Measurements from ENCODE around the gene SLC16A5.

SLC16A5 gene

DNA sequence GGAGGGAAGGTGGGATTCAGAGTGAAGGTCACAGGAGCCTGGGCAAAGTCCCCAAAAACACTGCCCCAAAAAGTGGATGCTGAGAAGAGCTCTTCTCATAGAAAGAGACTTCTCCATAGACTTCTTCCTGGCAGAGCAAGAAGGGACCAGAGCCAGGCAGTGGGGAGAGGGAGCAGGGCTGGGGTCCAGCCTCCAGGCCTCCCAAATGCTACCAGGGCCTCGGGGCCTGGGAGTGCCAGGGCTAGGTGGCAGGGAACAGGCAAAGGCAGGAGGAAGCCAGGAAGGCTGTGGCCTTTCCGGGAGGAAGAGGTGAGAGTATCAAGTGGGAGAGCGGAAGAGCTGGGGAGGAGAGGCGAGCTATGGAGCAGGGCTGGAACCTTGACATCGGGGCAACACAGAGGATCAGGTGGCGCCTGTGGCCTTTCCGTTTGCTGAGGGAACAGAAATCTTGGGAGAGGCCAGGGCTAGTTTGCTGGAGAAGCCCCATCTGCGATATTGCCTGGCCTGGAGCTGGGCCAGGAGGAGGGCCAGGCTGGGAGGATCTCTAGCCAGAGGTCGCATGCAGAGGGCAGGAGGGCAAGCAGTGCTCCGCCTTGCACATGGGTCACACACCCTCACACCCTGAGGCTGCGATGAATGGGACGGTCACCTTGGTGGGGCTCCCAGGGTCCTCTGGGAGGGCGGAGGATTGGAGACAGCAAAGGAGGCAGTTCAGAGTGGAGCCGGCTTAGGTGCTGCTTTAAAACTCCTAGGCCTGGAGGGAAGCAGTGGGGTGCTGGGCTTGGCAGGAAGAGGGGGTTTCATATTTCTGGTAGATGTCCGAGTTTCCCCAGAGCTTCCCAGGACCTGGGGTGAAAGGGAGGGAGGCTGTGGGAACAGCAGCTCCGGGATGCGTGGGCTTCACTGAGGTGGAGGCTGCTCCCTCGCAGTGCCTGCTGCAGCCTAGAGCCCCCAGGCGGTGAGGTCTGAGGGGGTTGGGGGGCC is 3.4 kb downstream of the SLC16A5 start:
- no peak overlapping the region for H3K4me3 ChIP-seq (ENCODE audit: low read depth, low read length)
- no peaks in the 10 kb centered on the region for H3K36me3 ChIP-seq
- H3K4me1 ChIP-seq = no peaks in the 10 kb centered on the region
- no peaks in the 10 kb centered on the region for H3K9me3 ChIP-seq
- TF ChIP-seq, protein P1, sequence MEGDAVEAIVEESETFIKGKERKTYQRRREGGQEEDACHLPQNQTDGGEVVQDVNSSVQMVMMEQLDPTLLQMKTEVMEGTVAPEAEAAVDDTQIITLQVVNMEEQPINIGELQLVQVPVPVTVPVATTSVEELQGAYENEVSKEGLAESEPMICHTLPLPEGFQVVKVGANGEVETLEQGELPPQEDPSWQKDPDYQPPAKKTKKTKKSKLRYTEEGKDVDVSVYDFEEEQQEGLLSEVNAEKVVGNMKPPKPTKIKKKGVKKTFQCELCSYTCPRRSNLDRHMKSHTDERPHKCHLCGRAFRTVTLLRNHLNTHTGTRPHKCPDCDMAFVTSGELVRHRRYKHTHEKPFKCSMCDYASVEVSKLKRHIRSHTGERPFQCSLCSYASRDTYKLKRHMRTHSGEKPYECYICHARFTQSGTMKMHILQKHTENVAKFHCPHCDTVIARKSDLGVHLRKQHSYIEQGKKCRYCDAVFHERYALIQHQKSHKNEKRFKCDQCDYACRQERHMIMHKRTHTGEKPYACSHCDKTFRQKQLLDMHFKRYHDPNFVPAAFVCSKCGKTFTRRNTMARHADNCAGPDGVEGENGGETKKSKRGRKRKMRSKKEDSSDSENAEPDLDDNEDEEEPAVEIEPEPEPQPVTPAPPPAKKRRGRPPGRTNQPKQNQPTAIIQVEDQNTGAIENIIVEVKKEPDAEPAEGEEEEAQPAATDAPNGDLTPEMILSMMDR (IDR thresholded peaks at IDR 0.05; ENCODE audit: low read depth, low read length) = no peak
- no peaks in the 10 kb centered on the region for H3K27me3 ChIP-seq
- DNase-seq = no peak

- Histone ChIP-seq H3K36me3 (no peaks in the 10 kb centered on the region), H3K4me1 (no peaks in the 10 kb centered on the region), H3K9me3 (no peaks in the 10 kb centered on the region), H3K4me3 (ENCODE audit: low read depth, low read length) (no peak overlapping the region), H3K27me3 (no peaks in the 10 kb centered on the region)
- TF ChIP-seq, protein P1 (IDR thresholded peaks at IDR 0.05; ENCODE audit: low read depth, low read length) = no peak
- DNase-seq = no peak
Measured at GRCh38 chr17:75091855-75092327, 4.1 kb downstream of the SLC16A5 start.

DNA sequence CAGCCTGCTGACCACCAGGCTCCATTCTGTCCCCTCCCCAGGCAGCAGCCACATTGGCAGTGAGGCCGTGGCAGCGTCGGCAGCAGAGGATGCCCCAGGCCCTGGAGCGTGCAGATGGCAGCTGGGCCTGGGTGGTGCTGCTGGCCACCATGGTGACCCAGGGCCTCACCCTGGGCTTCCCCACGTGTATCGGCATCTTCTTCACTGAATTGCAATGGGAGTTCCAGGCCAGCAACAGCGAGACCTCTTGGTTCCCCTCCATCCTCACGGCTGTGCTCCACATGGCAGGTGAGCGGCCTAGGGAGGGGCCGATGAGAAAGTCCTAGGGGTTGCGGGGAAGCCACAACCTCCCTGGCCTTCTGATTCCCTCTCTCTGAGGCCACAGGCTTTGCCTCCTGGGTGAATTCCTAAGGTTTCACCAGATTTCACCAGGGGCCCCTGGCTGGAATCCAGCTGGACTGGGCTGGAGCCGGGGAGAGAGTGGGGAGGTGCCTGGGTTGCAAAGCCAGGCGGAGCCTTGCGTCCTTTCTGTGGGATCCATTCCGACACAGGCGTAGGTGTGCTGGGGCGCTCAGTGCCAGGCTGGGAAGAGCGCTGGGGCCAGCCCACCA is 5.9 kb downstream of the SLC16A5 start:
- H3K9me3 ChIP-seq = no peaks in the 10 kb centered on the region
- no peak for DNase-seq
- no peak overlapping the region for H3K4me3 ChIP-seq (ENCODE audit: low read depth, low read length)
- no peaks in the 10 kb centered on the region for H3K4me1 ChIP-seq
- no peaks in the 10 kb centered on the region for H3K27me3 ChIP-seq
- TF ChIP-seq, protein P1 (IDR thresholded peaks at IDR 0.05; ENCODE audit: low read depth, low read length) = no peak
- no peaks in the 10 kb centered on the region for H3K36me3 ChIP-seq

GRCh38 chr17:75094871-75095399 is 7.2 kb downstream of the SLC16A5 start:
- no peaks in the 10 kb centered on the region for H3K9me3 ChIP-seq
- no peaks in the 10 kb centered on the region for H3K4me1 ChIP-seq
- no peaks in the 10 kb centered on the region for H3K36me3 ChIP-seq
- no peaks in the 10 kb centered on the region for H3K27me3 ChIP-seq
- no peak for DNase-seq
- TF ChIP-seq, protein P1 (IDR thresholded peaks at IDR 0.05; ENCODE audit: low read depth, low read length) = no peak
- no peak overlapping the region for H3K4me3 ChIP-seq (ENCODE audit: low read depth, low read length)

DNA sequence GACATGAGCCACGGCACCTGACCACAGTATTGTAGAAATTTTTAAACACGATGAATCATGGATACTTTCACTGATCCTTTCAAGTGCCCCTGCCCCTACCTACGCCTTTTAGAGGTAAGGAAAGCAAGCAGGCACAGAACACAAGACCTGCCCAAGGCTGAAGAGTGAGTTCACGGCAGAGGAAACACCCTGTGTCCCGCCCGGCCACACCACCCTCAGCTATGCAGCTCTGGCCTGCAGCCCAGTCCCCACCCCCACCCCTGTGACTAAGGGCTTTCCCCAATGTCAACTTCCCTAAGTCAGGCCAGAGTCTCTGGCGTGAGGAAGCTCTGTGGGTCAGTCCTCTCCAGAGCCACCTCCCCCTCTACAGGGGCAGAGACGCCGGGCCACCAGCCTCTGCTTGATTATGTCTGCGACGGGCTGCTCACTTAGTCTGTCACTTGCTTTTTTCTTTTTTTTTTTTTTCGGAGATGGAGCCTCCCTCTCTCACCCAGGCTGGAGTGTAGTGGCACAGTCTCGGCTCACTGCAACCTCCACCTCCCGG is 8.4 kb downstream of the SLC16A5 start:
- no peaks in the 10 kb centered on the region for H3K9me3 ChIP-seq
- no peaks in the 10 kb centered on the region for H3K27me3 ChIP-seq
- H3K36me3 ChIP-seq = no peaks in the 10 kb centered on the region
- H3K4me3 ChIP-seq (ENCODE audit: low read depth, low read length) = no peak overlapping the region
- DNase-seq = no peak
- no peaks in the 10 kb centered on the region for H3K4me1 ChIP-seq
- TF ChIP-seq, protein P1 (IDR thresholded peaks at IDR 0.05; ENCODE audit: low read depth, low read length) = no peak
